Activated T-cell treated with anti-CD3 and anti-CD28 coated beads, Interleukin-2, amount 50 U/mL, for 72 hours (primary cell): ENCODE data around the gene B4GALT7. TPM values are rescaled to one million over a fixed set of nuclear protein-coding genes. Genes with fewer than 3 reads are reported as not detected.
"Not testable (repeated sequence)": the region's sequence is repeated elsewhere in the genome, so short reads cannot be mapped to it uniquely, and the experiment has no call there.

ENCODE experiments used
- ATAC-seq, 2 donors: fragments of 150-1000 bp; cut with Tn5 transposase; replicated peaks in 1 of 2; 2 replicates each; pipeline ENCODE4 v1.10.0; 2021; ENCODE audit warnings: moderate library complexity in 2 of 2, mild to moderate bottlenecking in 1 of 2
- DNase-seq, 2 donors: peaks; one replicate each; pipeline ENCODE4 v3.0.0; 2021 to 2022; ENCODE audit warnings: mixed read lengths in 1 of 2
- H3K27ac Mint-ChIP-seq: one replicate; pipeline ENCODE4 v1.8.0; 2022; ENCODE audit warnings: mild to moderate bottlenecking, moderate library complexity, mixed read lengths
- H3K27me3 Mint-ChIP-seq: one replicate; pipeline ENCODE4 v1.8.0; 2022; ENCODE audit warnings: low read depth, mixed read lengths
- H3K36me3 Mint-ChIP-seq, 2 donors: one replicate each; pipeline ENCODE4 v1.8.0; 2022; ENCODE audit warnings: mixed read lengths in 2 of 2, mild to moderate bottlenecking in 1 of 2; ENCODE audit not compliant: insufficient read depth in 2 of 2
- H3K4me1 Mint-ChIP-seq: one replicate; pipeline ENCODE4 v1.8.0; 2022; ENCODE audit warnings: low read depth, mixed read lengths
- H3K4me3 Mint-ChIP-seq, 2 donors: one replicate each; pipeline ENCODE4 v1.8.0; 2022; ENCODE audit warnings: mild to moderate bottlenecking in 2 of 2, mixed read lengths in 2 of 2, moderate library complexity in 2 of 2
- H3K9me3 Mint-ChIP-seq, 2 donors: one replicate each; pipeline ENCODE4 v1.8.0; 2022; ENCODE audit warnings: mixed read lengths in 2 of 2
- total RNA-seq, 2 donors: library from RNA; stranded (reverse); gene quantifications; one replicate each; pipeline ENCODE4 v1.2.3, GENCODE V29; 2022

B4GALT7 gene, protein sequence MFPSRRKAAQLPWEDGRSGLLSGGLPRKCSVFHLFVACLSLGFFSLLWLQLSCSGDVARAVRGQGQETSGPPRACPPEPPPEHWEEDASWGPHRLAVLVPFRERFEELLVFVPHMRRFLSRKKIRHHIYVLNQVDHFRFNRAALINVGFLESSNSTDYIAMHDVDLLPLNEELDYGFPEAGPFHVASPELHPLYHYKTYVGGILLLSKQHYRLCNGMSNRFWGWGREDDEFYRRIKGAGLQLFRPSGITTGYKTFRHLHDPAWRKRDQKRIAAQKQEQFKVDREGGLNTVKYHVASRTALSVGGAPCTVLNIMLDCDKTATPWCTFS
- 10 to 100 TPM; 14.6 to 16.8 TPM for total RNA-seq

DNA sequence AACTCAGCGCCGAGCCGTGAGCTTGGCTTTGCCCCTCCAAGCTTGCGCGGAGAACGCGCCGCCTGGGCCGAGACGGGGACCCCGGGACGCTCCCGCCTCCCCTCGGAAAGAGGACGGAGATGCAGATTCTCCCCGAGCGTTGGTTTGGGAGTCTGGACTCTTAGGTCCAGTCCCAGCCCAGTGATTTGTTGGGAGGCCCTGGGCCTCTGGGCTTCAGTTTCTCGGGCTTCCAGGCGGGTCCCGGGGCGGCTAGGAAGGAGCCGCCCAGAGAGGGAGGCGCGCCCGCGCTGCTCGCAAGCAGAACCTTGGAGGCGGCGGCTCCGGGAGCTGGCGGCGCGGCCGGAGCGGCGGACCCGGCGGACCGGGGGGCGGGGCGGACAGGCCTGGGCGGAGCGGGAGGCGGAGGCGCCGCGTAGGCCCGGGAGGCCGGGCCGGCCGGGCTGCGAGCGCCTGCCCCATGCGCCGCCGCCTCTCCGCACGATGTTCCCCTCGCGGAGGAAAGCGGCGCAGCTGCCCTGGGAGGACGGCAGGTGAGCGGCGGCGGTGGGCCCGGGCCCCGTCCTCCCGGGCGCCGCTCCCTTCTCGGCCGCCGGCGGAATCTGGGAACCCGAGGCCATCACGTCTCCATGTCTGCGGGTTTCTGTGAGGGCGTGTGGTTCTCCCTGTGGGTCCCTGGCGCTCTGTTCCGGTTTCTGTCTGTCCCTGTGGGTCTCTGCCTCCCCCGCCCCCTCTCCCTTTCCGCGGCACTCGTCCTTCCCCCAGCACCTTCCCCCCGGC lies at the start of gene B4GALT7:
B4GALT7 (plus strand) TSS at position 402 of the 777 bp plus-strand sequence; CDS start at position 481, 79 bp downstream.
- peaks cover 35% of the 10 kb centered on the region for H3K4me1 Mint-ChIP-seq
- H3K9me3 Mint-ChIP-seq: no peaks in the 10 kb centered on the region
- H3K36me3 Mint-ChIP-seq: peaks cover 8 to 12% of the 10 kb centered on the region in 2 donors
- H3K27ac Mint-ChIP-seq: peak within 1 kb of the TSS; percentile 92
- ATAC-seq: peak; percentile 91 to 93
- peak within 1 kb of the TSS; percentile 94 to 95 for H3K4me3 Mint-ChIP-seq
- no peaks in the 10 kb centered on the region for H3K27me3 Mint-ChIP-seq
- peak; percentile 90 to 94 for DNase-seq

DNA sequence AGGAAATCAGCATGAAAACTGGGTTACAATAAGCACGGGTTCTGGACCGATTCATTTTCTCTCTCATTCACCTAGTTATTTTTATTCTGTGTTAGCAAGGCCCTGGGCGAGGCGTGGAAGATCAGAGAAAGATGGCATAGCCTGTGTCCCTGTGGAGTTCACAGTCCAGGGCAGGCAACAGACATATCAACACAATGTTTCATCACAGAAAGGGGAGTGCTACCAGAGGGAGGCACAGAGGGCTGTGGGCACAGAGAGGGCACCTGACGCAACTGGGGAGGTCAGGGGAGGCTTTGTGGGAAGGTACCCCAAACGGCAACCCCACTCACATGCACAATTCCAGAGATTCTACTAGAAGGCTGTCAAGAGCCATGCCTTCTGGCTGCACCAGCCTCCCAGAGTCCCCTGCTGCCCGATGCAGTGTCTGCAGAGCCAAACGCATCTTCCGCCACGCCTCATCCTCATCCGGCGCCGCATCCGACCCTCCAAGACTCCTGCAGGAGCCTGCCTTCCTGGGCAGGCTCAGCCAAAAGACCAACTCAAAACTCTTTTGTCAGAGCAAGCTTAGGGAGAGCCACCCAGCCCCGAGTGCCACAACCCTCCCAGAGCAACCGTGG lies 47.0 kb upstream of the B4GALT7 start:
- Mint-ChIP-seq H3K27ac (peak overlapping the region; percentile 13), H3K4me1 (peaks cover 33% of the 10 kb centered on the region), H3K36me3 (peaks cover 6 to 8% of the 10 kb centered on the region in 2 donors), H3K27me3 (no peaks in the 10 kb centered on the region), H3K4me3 (peak overlapping the region; percentile 46 to 82), H3K9me3 (no peaks in the 10 kb centered on the region)
- DNase-seq (no peak), ATAC-seq (no peak)

GRCh38 chr5:177553671-177554429 lies 46.1 kb upstream of the B4GALT7 start:
- peak overlapping the region; percentile 82 to 92 for H3K4me3 Mint-ChIP-seq
- no peak overlapping the region for H3K27ac Mint-ChIP-seq
- DNase-seq: peak; percentile 53 to 57
- H3K36me3 Mint-ChIP-seq: peaks cover 6 to 8% of the 10 kb centered on the region in 2 donors
- H3K4me1 Mint-ChIP-seq: peaks cover 33% of the 10 kb centered on the region
- H3K9me3 Mint-ChIP-seq: no peaks in the 10 kb centered on the region
- no peaks in the 10 kb centered on the region for H3K27me3 Mint-ChIP-seq
- peak; percentile 16 to 59 for ATAC-seq

GRCh38 chr5:177554474-177555111 lies 45.3 kb upstream of the B4GALT7 start, which contains the start of gene FAM193B:
Gene FAM193B, minus strand, starts transcription at chr5:177554563. Its CDS starts 105 bp downstream, at chr5:177554458.
- peak within 1 kb of the TSS; percentile 84 for H3K27ac Mint-ChIP-seq
- H3K4me1 Mint-ChIP-seq: peaks cover 33% of the 10 kb centered on the region
- peaks cover 6 to 8% of the 10 kb centered on the region in 2 donors for H3K36me3 Mint-ChIP-seq
- no peaks in the 10 kb centered on the region for H3K27me3 Mint-ChIP-seq
- DNase-seq (peak; percentile 97 to 98), ATAC-seq (peak; percentile 97 to 98)
- no peaks in the 10 kb centered on the region for H3K9me3 Mint-ChIP-seq
- H3K4me3 Mint-ChIP-seq: peak within 1 kb of the TSS; percentile 92

DNA sequence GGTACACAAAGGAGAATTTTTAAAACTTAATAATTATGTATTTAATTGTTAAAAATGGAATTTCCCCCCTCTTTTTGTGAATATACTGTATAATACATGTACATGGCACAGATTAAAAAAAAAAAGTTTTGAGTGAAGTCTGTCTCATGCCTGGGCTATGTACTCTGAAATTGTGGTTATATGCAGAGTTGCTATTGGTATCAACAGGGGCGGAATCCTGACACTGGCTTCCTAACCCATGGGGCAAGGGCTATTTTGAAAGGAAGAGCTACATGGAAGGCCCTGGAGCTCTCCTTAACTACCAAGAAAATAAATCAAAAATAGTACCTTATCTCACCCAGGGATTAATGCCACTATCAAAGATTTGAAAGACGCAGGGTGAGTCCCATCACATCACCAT lies 44.7 kb upstream of the B4GALT7 start:
- Mint-ChIP-seq H3K36me3 (peaks cover 6 to 8% of the 10 kb centered on the region in 2 donors), H3K9me3 (no peaks in the 10 kb centered on the region), H3K4me1 (peaks cover 33% of the 10 kb centered on the region), H3K27me3 (no peaks in the 10 kb centered on the region), H3K4me3 (peak overlapping the region; percentile 92), H3K27ac (no peak overlapping the region)
- no peak for ATAC-seq
- DNase-seq: no peak

- ATAC-seq: no peak
- H3K4me1 Mint-ChIP-seq: peaks cover 33% of the 10 kb centered on the region
- no peak overlapping the region for H3K27ac Mint-ChIP-seq
- peaks cover 6 to 8% of the 10 kb centered on the region in 2 donors for H3K36me3 Mint-ChIP-seq
- H3K27me3 Mint-ChIP-seq: no peaks in the 10 kb centered on the region
- DNase-seq: no peak
- peak overlapping the region in 1 of 2 donors; percentile 92 for H3K4me3 Mint-ChIP-seq
- H3K9me3 Mint-ChIP-seq: no peaks in the 10 kb centered on the region
These were observed 44.3 kb upstream of the B4GALT7 start for GRCh38 chr5:177555665-177556064.

DNA sequence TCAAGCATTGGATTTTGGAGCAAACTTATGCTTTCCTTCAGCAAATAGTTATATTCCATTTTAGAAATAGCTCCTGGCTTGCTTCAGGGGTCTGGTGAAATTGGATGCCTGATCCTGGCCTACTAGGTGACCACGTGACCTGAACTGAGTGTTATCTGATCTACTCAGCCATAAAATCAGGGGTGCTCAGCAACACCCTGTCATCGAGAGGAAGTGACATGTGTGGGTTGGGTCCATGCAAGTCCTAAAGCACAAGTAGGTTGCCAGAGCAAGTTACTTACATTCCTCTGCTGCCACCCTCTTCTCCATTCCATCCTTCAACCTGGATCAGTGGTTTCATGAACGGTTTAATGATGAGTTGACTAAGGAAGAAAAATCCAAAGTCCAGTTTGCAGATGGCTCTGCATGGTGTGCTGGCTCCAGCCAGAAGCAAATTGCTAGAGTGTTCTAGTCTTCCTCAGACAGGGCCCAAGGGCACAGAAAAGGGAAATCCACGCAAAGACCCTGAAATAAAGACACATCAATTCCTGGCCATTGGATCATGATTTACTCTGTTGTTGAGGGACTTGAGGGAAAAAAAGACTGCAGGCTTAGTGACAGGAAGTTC lies 42.8 kb upstream of the B4GALT7 start:
- Mint-ChIP-seq H3K4me3 (no peak overlapping the region), H3K9me3 (no peaks in the 10 kb centered on the region), H3K36me3 (peaks cover 5% of the 10 kb centered on the region in 2 donors), H3K27ac (no peak overlapping the region), H3K4me1 (peaks cover 26% of the 10 kb centered on the region), H3K27me3 (no peaks in the 10 kb centered on the region)
- DNase-seq (peak in 1 of 2 donors; percentile 10), ATAC-seq (no peak)

GRCh38 chr5:177557796-177558195 lies 42.1 kb upstream of the B4GALT7 start:
- H3K27me3 Mint-ChIP-seq: no peaks in the 10 kb centered on the region
- ATAC-seq (no peak), DNase-seq (no peak)
- H3K27ac Mint-ChIP-seq: no peak overlapping the region
- H3K36me3 Mint-ChIP-seq: peaks cover under 1 to 1% of the 10 kb centered on the region in 2 donors
- H3K4me3 Mint-ChIP-seq: no peak overlapping the region
- H3K4me1 Mint-ChIP-seq: peaks cover 19% of the 10 kb centered on the region
- H3K9me3 Mint-ChIP-seq: no peaks in the 10 kb centered on the region

- H3K36me3 Mint-ChIP-seq, H3K9me3 Mint-ChIP-seq, H3K4me3 Mint-ChIP-seq, DNase-seq, ATAC-seq, H3K27me3 Mint-ChIP-seq, H3K27ac Mint-ChIP-seq: not testable (repeated sequence)
- peaks cover 10% of the 10 kb centered on the region for H3K4me1 Mint-ChIP-seq
These were observed 40.4 kb upstream of the B4GALT7 start for GRCh38 chr5:177559446-177559941.

GRCh38 chr5:177565046-177565445 lies 34.9 kb upstream of the B4GALT7 start:
- Mint-ChIP-seq H3K9me3 (no peaks in the 10 kb centered on the region), H3K4me3 (no peak overlapping the region), H3K27ac (no peak overlapping the region), H3K36me3 (no peaks in the 10 kb centered on the region), H3K27me3 (peaks cover 8% of the 10 kb centered on the region), H3K4me1 (no peaks in the 10 kb centered on the region)
- DNase-seq (no peak), ATAC-seq (no peak)

DNA sequence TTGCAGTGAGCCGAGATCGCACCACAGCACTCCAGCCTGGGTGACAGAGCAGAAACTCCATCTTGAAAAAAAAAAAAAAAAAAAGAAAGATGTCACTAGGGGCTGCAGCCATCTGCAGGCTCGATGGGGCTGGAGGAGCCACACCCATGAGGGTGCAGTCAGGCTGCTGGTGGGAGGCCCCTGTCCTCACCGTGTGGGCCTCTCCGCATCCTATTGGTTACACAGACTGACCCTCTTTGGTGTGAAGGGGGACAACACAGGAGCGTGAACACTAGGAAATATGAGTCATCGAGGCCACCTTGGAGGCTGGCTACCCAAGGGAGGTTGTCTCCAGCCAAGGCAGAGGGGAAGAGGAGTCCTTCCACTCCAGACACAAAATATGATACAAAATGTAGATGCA lies 31.6 kb upstream of the B4GALT7 start:
- Mint-ChIP-seq H3K27ac (no peak overlapping the region), H3K9me3 (no peaks in the 10 kb centered on the region), H3K27me3 (peaks cover 8% of the 10 kb centered on the region), H3K4me1 (no peaks in the 10 kb centered on the region), H3K36me3 (no peaks in the 10 kb centered on the region), H3K4me3 (no peak overlapping the region)
- ATAC-seq (no peak), DNase-seq (no peak)

DNA sequence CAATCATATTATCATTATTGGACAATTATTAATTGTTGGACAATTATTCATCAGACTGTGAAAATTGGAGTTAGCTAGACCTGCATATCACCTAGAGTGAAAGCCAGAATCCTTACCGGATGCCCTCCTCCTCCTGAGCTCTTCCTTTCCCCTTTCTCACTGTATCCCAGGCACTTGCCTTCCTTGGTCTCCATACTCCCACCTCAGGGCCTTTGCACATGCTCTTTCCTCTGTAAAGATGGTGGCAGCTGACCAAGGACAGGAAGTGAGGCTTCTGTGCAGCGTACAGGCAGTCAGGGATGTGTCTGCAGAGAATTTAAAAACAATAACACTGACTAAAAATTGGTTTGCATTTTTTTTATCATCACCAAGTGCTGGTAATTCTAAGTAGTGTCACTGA lies 30.0 kb upstream of the B4GALT7 start:
- ATAC-seq: no peak
- Mint-ChIP-seq H3K36me3 (no peaks in the 10 kb centered on the region), H3K27ac (no peak overlapping the region), H3K27me3 (peaks cover 8% of the 10 kb centered on the region), H3K9me3 (no peaks in the 10 kb centered on the region), H3K4me3 (no peak overlapping the region), H3K4me1 (no peaks in the 10 kb centered on the region)
- DNase-seq: no peak
